KOPT-K1 (cell line): ENCODE measurements around the gene SYK.

Experiments
- H3K27ac ChIP-seq: fragments of 200-600 bp; sonication (generic); 2 replicates; pipeline ENCODE4 v1.5.1; 2016; ENCODE audit warnings: antibody characterized with exemption, mild to moderate bottlenecking, low read depth, low read length; ENCODE audit not compliant: poor library complexity, severe bottlenecking
- H3K36me3 ChIP-seq: fragments of 200-600 bp; sonication (generic); 2 replicates; pipeline ENCODE4 v1.5.1; 2017; ENCODE audit warnings: antibody characterized with exemption, mild to moderate bottlenecking, low read length, moderate library complexity; ENCODE audit not compliant: insufficient read depth
- H3K9me3 ChIP-seq: fragments of 200-600 bp; sonication (generic); 2 replicates; pipeline ENCODE4 v1.5.1; 2017; ENCODE audit warnings: antibody characterized with exemption, low read length, mild to moderate bottlenecking; ENCODE audit not compliant: insufficient read depth, poor library complexity, severe bottlenecking

The SYK gene

DNA sequence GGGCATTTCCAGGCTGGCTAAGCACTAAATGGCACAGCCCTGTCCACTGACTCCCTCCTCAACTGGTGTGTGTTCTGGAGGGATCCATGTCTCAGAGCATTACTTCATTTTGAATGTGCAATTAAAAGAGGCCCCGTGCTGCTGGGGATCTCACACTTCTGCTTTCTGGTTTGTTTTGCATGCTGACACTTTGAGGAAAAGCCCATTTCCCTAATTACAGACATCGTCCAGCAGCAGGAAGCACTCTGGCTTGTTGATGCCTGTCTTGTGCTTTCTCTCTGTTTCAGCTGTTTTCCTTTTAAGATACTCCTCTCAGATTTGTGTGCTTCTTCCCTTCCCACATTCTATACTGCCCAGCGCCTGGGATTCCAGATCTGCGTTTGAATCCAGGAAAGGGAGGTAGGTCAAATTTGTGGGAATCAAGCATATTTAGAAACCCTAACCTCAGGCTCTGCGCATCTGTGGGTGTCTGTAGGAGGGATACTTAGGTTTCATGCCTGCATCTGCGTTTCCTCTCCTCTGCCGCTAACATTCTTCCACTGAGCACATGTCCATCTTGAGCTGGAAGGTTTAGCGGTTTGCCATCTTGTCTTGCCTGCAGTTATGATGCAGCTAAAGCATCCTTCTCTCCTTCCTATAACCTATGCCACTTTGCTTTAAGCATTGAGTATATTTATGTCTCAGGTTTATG is 25.7 kb downstream of the SYK start:
- no peaks in the 10 kb centered on the region for H3K9me3 ChIP-seq
- H3K36me3 ChIP-seq: no peaks in the 10 kb centered on the region
- no peak overlapping the region for H3K27ac ChIP-seq

DNA sequence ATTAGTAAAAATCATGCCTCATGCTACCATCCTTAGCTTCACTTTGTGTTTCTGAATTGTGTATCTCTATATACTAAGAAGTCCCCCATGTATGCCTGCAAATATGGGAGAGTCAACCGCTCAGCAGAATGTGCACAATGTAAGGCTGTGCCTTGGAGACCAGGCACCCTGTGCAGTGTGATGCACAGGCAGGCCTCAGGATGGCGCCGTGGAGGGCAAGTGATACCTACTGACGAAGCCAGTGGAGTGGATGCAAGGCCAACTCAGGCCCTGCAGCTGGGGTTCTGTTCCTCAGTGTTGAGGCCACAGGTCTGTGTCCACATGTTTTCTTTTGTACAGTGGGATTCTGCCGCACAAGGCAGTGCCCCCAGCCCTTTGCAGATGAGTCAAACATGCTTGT is 28.4 kb downstream of the SYK start:
- Histone ChIP-seq H3K27ac (no peak overlapping the region), H3K9me3 (no peaks in the 10 kb centered on the region), H3K36me3 (no peaks in the 10 kb centered on the region)

- Histone ChIP-seq H3K9me3 (no peaks in the 10 kb centered on the region), H3K36me3 (no peaks in the 10 kb centered on the region), H3K27ac (no peak overlapping the region)
Measured at GRCh38 chr9:90830977-90831376, 29.4 kb downstream of the SYK start.

GRCh38 chr9:90832261-90832660 is 30.6 kb downstream of the SYK start:
- Histone ChIP-seq H3K36me3 (no peaks in the 10 kb centered on the region), H3K9me3 (no peaks in the 10 kb centered on the region), H3K27ac (no peak overlapping the region)

GRCh38 chr9:90834828-90835595 is 33.4 kb downstream of the SYK start:
- Histone ChIP-seq H3K9me3 (no peaks in the 10 kb centered on the region), H3K36me3 (no peaks in the 10 kb centered on the region), H3K27ac (no peak overlapping the region)

DNA sequence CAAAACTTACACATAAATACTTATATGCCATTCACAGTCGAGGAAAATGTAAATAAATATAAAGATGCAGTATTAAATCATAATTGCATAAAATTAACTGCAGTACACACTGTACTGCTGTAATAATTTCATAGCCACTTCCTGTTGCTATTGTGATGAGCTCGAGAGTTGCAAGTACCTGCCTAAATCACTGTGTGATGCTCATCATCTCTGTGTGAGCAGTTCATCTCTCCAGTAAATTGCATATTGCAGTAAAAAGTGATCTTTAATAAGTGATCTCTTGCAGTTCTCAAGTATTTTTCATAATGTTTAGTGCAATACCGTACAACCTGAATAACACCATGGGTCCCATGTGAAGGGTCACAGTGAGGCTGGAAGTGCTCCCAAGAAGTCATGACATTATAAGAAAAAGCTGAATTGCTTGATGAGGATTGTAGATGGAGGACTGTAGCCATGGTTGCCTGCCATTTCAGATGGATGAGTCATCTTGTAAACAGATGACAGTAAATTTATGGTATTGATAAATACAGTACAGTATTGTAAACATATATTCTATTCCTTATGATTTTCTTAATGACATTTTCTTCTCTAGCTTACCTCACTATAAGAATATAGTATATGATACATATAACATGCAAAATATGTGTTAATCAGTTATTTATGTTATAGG is 34.9 kb downstream of the SYK start:
- Histone ChIP-seq H3K27ac (no peak overlapping the region), H3K36me3 (no peaks in the 10 kb centered on the region), H3K9me3 (peaks cover under 1% of the 10 kb centered on the region)

DNA sequence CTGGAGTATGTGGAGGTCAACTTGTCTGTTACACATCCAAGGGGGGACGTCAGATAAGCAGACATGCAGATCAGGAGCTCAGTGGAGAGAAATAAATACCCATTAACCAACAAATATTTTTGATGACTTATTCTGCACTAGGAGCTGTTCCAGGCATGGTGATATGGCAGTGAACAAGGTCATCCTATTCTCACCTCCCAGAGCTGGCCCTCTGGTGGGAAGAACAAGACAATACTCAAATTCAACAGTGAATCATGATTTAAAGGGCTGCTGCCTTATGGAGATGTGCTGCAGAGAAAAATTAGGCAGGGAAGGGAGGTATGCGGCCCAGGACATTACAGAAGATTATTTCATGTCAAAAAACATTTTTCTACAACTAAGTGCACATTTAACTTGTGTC is 36.5 kb downstream of the SYK start:
- H3K9me3 ChIP-seq: peaks cover 4% of the 10 kb centered on the region
- no peak overlapping the region for H3K27ac ChIP-seq
- no peaks in the 10 kb centered on the region for H3K36me3 ChIP-seq

- Histone ChIP-seq H3K27ac (no peak overlapping the region), H3K36me3 (no peaks in the 10 kb centered on the region), H3K9me3 (peaks cover 4% of the 10 kb centered on the region)
Measured at GRCh38 chr9:90838581-90839154, 37.0 kb downstream of the SYK start.

- Histone ChIP-seq H3K27ac (no peak overlapping the region), H3K9me3 (peaks cover 4% of the 10 kb centered on the region), H3K36me3 (no peaks in the 10 kb centered on the region)
Measured at GRCh38 chr9:90839183-90839728, 37.6 kb downstream of the SYK start.

- Histone ChIP-seq H3K27ac (no peak overlapping the region), H3K9me3 (peaks cover 4% of the 10 kb centered on the region), H3K36me3 (no peaks in the 10 kb centered on the region)
Measured at GRCh38 chr9:90840696-90841095, 39.1 kb downstream of the SYK start.

DNA sequence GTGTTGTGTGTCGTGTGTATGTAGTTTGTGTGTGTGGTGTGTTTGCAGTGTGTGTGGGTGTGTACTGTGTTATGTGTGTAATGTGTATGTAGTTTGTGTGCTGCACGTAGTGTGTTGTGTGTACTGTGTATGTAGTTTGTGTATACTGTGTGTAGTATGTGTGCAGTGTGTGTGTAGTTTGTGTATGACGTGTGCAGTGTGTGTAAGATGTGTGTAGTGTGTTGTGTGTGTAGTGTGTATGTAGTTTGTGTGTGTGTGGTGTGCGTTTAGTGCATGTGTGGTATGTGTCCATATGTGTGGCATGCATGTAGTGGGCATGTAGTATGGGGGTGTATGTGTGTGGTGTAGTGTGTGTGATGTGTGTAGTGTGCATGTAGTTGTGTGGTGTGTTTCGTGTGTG is 39.6 kb downstream of the SYK start:
- H3K36me3 ChIP-seq: no peaks in the 10 kb centered on the region
- H3K27ac ChIP-seq: no peak overlapping the region

DNA sequence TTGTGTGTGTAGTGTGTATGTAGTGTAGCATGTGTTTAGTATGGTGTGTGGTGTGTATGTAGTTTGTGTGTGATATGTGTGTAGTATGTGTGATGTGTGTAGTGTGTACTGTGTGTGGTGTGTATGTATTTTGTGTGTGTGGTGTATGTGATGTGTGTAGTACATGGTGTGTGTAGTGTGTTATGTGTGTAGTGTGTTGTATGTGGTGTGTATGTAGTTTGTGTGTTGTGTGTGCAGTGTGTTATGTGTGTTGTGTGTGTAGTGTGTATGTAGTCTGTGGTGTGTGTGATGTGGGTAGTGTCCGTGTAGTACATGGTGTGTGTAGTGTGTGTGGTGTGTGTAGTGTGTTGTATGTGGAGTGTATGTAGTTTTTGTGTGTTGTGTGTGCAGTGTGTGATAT is 40.0 kb downstream of the SYK start:
- no peak overlapping the region for H3K27ac ChIP-seq

More for the DNA sequence above, 39.6 kb downstream of the SYK start:
- peaks cover 4% of the 10 kb centered on the region for H3K9me3 ChIP-seq

DNA sequence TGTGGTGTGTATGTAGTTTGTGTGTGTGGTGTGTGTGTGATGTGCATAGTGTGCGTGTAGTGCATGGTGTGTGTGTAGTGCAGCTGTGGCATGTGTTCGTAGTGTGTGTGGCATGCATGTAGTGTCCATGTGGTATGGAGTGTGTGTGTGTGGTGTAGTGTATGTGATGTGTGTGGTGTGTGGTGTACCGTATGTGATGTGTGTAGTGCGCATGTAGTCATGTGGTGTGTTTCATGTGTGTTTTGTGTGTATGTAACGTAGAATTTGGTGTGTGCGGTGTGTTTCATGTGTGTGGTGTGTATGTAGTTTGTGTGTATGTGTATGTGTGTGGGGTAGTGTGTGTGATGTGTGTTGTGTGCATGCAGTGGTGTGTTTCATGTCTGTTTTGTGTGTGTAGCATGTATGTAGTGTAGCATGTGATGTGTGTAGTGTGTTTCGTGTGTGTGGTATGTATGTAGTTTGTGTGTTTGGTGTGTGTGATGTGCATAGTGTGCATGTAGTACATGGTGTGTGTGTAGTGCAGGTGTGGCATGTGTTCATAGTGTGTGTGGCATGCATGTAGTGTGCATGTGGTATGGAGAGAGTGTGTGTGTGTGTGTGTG is 40.7 kb downstream of the SYK start:
- Histone ChIP-seq H3K27ac (no peak overlapping the region), H3K36me3 (no peaks in the 10 kb centered on the region), H3K9me3 (peaks cover 4% of the 10 kb centered on the region)

More for the DNA sequence above, 40.0 kb downstream of the SYK start:
- no peaks in the 10 kb centered on the region for H3K36me3 ChIP-seq
- H3K9me3 ChIP-seq: peaks cover 4% of the 10 kb centered on the region

- Histone ChIP-seq H3K9me3 (peaks cover 4% of the 10 kb centered on the region), H3K27ac (no peak overlapping the region), H3K36me3 (no peaks in the 10 kb centered on the region)
Measured at GRCh38 chr9:90842996-90843395, 41.4 kb downstream of the SYK start.

DNA sequence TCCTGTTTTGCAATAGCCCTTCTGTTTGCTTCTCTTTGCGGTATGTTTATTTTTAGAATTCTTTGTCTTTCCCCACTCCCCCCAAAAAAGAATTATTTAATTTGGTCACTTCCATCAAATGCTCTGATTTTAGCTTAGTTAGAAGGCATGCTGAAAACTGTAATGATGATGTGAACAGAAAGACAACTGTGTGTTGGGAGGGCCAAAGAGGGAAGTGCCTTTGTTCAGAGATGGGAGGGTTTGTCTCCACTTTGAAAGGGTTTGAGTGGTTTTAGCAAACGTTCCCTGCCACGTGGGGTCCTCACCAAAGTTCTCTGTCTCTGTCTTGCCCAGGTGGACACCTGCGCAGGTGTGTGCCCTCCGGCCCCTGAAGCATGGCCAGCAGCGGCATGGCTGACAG is 41.9 kb downstream of the SYK start:
- Histone ChIP-seq H3K27ac (no peak overlapping the region), H3K9me3 (peaks cover 4% of the 10 kb centered on the region), H3K36me3 (no peaks in the 10 kb centered on the region)
